IMR-90 (cell line): ENCODE data around the gene PDZD2. TPM values are rescaled to one million over a fixed set of nuclear protein-coding genes. Genes with fewer than 3 reads are reported as not detected.

ENCODE experiments used
- ATAC-seq: fragments of 200-7000 bp; cut with Tn5 transposase; 2 replicates; pipeline ENCODE4 v1.9.1; 2020; ENCODE audit warnings: low read depth, mild to moderate bottlenecking, moderate library complexity
- BruUV-seq: library from RNA; stranded (reverse); fragments of 400-500 nt; replicated peaks from 2 replicates; lab custom pipeline; 2021; lab: Mats Ljungman, UMichigan
- CTCF ChIA-PET: fragments of 300-600 bp; formaldehyde crosslinking; extraction: SDS; loops from one replicate; lab custom pipeline; 2021; ENCODE audit warnings: antibody characterized with exemption; lab: Yijun Ruan, JAX
- POLR2A ChIA-PET: fragments of 300-600 bp; sonication (Branson Sonifier 250); formaldehyde crosslinking; loops from one replicate; lab custom pipeline; 2022; ENCODE audit warnings: antibody characterized with exemption; ENCODE audit not compliant: unreplicated experiment; lab: Charles Lee
- DNase-seq: peaks from one replicate; pipeline ENCODE4 v3.0.0; 2013
- H2AFZ ChIP-seq: replicated peaks from 2 replicates; pipeline ENCODE3; 2013; ENCODE audit warnings: low read length, mild to moderate bottlenecking; ENCODE audit not compliant: poor library complexity
- H2AK5ac ChIP-seq: 2 replicates; pipeline ENCODE4 v1.6.1; 2013; ENCODE audit warnings: low read depth, low read length, inconsistent platforms
- H2AK9ac ChIP-seq: replicated peaks from 2 replicates; pipeline ENCODE3; 2013; ENCODE audit warnings: mild to moderate bottlenecking, low read depth, low read length, moderate library complexity; ENCODE audit not compliant: poor library complexity
- H2BK120ac ChIP-seq: 2 replicates; pipeline ENCODE4 v1.6.1; 2013; ENCODE audit warnings: low read depth, low read length, inconsistent platforms
- H2BK15ac ChIP-seq: 3 replicates; pipeline ENCODE4 v1.6.1; 2013; ENCODE audit warnings: low read depth, low read length, inconsistent platforms
- H2BK20ac ChIP-seq: 2 replicates; pipeline ENCODE4 v1.6.1; 2013; ENCODE audit warnings: low read depth, mild to moderate bottlenecking, inconsistent platforms, low read length, moderate library complexity
- H2BK5ac ChIP-seq: 2 replicates; pipeline ENCODE4 v1.6.1; 2013; ENCODE audit warnings: mild to moderate bottlenecking, low read depth, low read length, inconsistent platforms; ENCODE audit not compliant: poor library complexity, severe bottlenecking
- H3K14ac ChIP-seq: replicated peaks from 2 replicates; pipeline ENCODE4 v1.6.1; 2013; ENCODE audit warnings: low read depth, low read length, inconsistent platforms
- H3K18ac ChIP-seq: 2 replicates; pipeline ENCODE4 v1.6.1; 2013; ENCODE audit warnings: low read depth, low read length, control low read depth
- H3K23ac ChIP-seq: 2 replicates; pipeline ENCODE4 v1.6.1; 2013; ENCODE audit warnings: low read depth, low read length, inconsistent platforms
- H3K27ac ChIP-seq: 2 replicates; pipeline ENCODE4 v1.5.1; 2013; ENCODE audit warnings: mild to moderate bottlenecking, control low read depth, low read length; ENCODE audit not compliant: insufficient read depth
- H3K27me3 ChIP-seq: 2 replicates; pipeline ENCODE4 v1.6.1; 2013; ENCODE audit warnings: low read length; ENCODE audit not compliant: control insufficient read depth, insufficient read depth
- H3K36me3 ChIP-seq: 2 replicates; pipeline ENCODE4 v1.6.1; 2013; ENCODE audit warnings: low read length, mixed read lengths; ENCODE audit not compliant: control insufficient read depth, insufficient read depth
- H3K4ac ChIP-seq: 2 replicates; pipeline ENCODE4 v1.6.1; 2013; ENCODE audit warnings: low read depth, low read length, inconsistent platforms
- H3K4me1 ChIP-seq: 2 replicates; pipeline ENCODE4 v1.6.1; 2013; ENCODE audit warnings: low read length, mixed read lengths; ENCODE audit not compliant: control insufficient read depth, insufficient read depth
- H3K4me2 ChIP-seq: 2 replicates; pipeline ENCODE4 v1.6.1; 2013; ENCODE audit warnings: low read depth, mild to moderate bottlenecking, control low read depth, low read length, moderate library complexity
- H3K4me3 ChIP-seq: 2 replicates; pipeline ENCODE4 v1.5.1; 2013; ENCODE audit warnings: low read depth, mild to moderate bottlenecking, control low read depth, low read length, moderate library complexity; ENCODE audit not compliant: insufficient read depth
- H3K56ac ChIP-seq: 2 replicates; pipeline ENCODE4 v1.6.1; 2013; ENCODE audit warnings: low read length, inconsistent platforms; ENCODE audit not compliant: insufficient read depth; ENCODE audit errors: extremely low read depth
- H3K79me1 ChIP-seq, 2 experiments: 2 replicates each; pipeline ENCODE4 v1.6.1; 2013; ENCODE audit warnings: low read length in 2 of 2, inconsistent platforms in 1 of 2, low read depth in 1 of 2
- H3K9ac ChIP-seq: 2 replicates; pipeline ENCODE4 v1.6.1; 2013; ENCODE audit warnings: low read depth, low read length, control low read depth
- H3K9me1 ChIP-seq: 2 replicates; pipeline ENCODE4 v1.6.1; 2013; ENCODE audit warnings: low read length, inconsistent platforms; ENCODE audit not compliant: insufficient read depth
- H3K9me3 ChIP-seq: 2 replicates; pipeline ENCODE4 v1.6.1; 2013; ENCODE audit warnings: low read length; ENCODE audit not compliant: control insufficient read depth, insufficient read depth
- H4K20me1 ChIP-seq: 2 replicates; pipeline ENCODE4 v1.6.1; 2013; ENCODE audit warnings: low read length, inconsistent platforms; ENCODE audit not compliant: insufficient read depth
- H4K5ac ChIP-seq: 2 replicates; pipeline ENCODE4 v1.6.1; 2013; ENCODE audit warnings: mild to moderate bottlenecking, low read depth, low read length, control low read depth
- H4K8ac ChIP-seq, 2 experiments: 2 replicates each; pipeline ENCODE4 v1.6.1; 2013; ENCODE audit warnings: low read depth in 2 of 2, low read length in 2 of 2, control low read depth in 1 of 2, inconsistent platforms in 1 of 2
- H4K91ac ChIP-seq: 2 replicates; pipeline ENCODE4 v1.6.1; 2013; ENCODE audit warnings: low read depth, low read length, inconsistent platforms; ENCODE audit not compliant: insufficient read depth
- BHLHE40 ChIP-seq: fragments of 150-350 bp; IDR thresholded peaks from 2 replicates; pipeline ENCODE4 v1.6.1; 2016; ENCODE audit warnings: mild to moderate bottlenecking, low read depth, low read length
- CEBPB ChIP-seq: IDR thresholded peaks from 2 replicates; pipeline ENCODE4 v1.6.1; 2012; ENCODE audit warnings: low read depth, low read length, improper control_type of control experiment
- CHD1 ChIP-seq: IDR thresholded peaks from 2 replicates; pipeline ENCODE4 v1.6.1; 2012; ENCODE audit warnings: low read depth, low read length, improper control_type of control experiment
- CTCF ChIP-seq: conservative IDR thresholded peaks from 2 replicates; pipeline ENCODE4 v1.5.1; 2012; ENCODE audit warnings: mild to moderate bottlenecking, low read depth, low read length, improper control_type of control experiment
- FOS ChIP-seq: fragments of 150-350 bp; IDR thresholded peaks from 2 replicates; pipeline ENCODE4 v1.6.1; 2016; ENCODE audit warnings: low read depth, low read length
- MAFK ChIP-seq: IDR thresholded peaks from 2 replicates; pipeline ENCODE4 v1.6.1; 2012; ENCODE audit warnings: low read depth, low read length, improper control_type of control experiment
- MAZ ChIP-seq: IDR thresholded peaks from 2 replicates; pipeline ENCODE4 v1.6.1; 2012; ENCODE audit warnings: low read depth, mild to moderate bottlenecking, low read length, improper control_type of control experiment, moderate library complexity, borderline replicate concordance
- MXI1 ChIP-seq: IDR thresholded peaks from 2 replicates; pipeline ENCODE4 v1.6.1; 2012; ENCODE audit warnings: low read depth, mild to moderate bottlenecking, low read length, moderate library complexity, borderline replicate concordance
- NFE2L2 ChIP-seq: fragments of 150-350 bp; IDR thresholded peaks from 2 replicates; pipeline ENCODE4 v1.6.1; 2016; ENCODE audit warnings: low read depth, mild to moderate bottlenecking, low read length
- POLR2A ChIP-seq: IDR thresholded peaks from 2 replicates; pipeline ENCODE4 v1.6.1; 2012; ENCODE audit warnings: mild to moderate bottlenecking, low read depth, low read length
- RAD21 ChIP-seq: IDR thresholded peaks from 2 replicates; pipeline ENCODE4 v1.6.1; 2012; ENCODE audit warnings: low read length, improper control_type of control experiment
- RCOR1 ChIP-seq: IDR thresholded peaks from 2 replicates; pipeline ENCODE4 v1.6.1; 2012; ENCODE audit warnings: mild to moderate bottlenecking, low read length, improper control_type of control experiment; ENCODE audit not compliant: insufficient replicate concordance
- RFX5 ChIP-seq: IDR thresholded peaks from 2 replicates; pipeline ENCODE4 v1.8.0; 2012; ENCODE audit warnings: low read depth, mild to moderate bottlenecking, low read length, moderate library complexity
- SMC3 ChIP-seq: fragments of 150-350 bp; IDR thresholded peaks from 2 replicates; pipeline ENCODE4 v1.6.1; 2016; ENCODE audit warnings: low read depth, mild to moderate bottlenecking, antibody characterized with exemption, low read length, moderate library complexity
- USF2 ChIP-seq: fragments of 150-350 bp; IDR thresholded peaks from 2 replicates; pipeline ENCODE4 v1.6.1; 2017; ENCODE audit warnings: mild to moderate bottlenecking, antibody characterized with exemption, low read length, low read depth
- WGBS, 2 experiments: methylation state at CpG; one replicate each; pipeline versions ENCODE4 v1.1.5 to v1.1.7; 2013; ENCODE audit warnings: missing lambda C conversion rate in 2 of 2; ENCODE audit not compliant: insufficient read length in 1 of 2; ENCODE audit errors: extremely low coverage in 2 of 2; 5-methylcytosine and 5-hydroxymethylcytosine counted together
- dilution Hi-C: fragments of 300-500 bp; cut with HindIII; formaldehyde crosslinking; loops from one replicate; pipeline ENCODE4 v1.14.3; 2018; ENCODE audit warnings: low sequenced_read_pairs; ENCODE audit not compliant: unreplicated experiment
- in situ Hi-C: fragments of 300-500 bp; cut with MboI; formaldehyde crosslinking; loops from 3 replicates; pipeline ENCODE4 v1.14.3; 2019; ENCODE audit warnings: low sequenced_read_pairs, inconsistent platforms, mixed read lengths
- intact Hi-C: fragments of 100-400 bp; cut with micrococcal nuclease; formaldehyde crosslinking; loops from 2 replicates; pipeline ENCODE4 v1.10.0; 2022
- polyA plus RNA-seq, 3 experiments: library from polyadenylated mRNA; depleted of rRNA; stranded (reverse); fragments of >200 nt; gene quantifications; 2 replicates each; pipeline ENCODE4 v1.2.3, GENCODE V29; 2012; ENCODE audit warnings: low replicate concordance in 1 of 3
- total RNA-seq: library from RNA; depleted of rRNA; stranded (reverse); fragments of >200 nt; gene quantifications from 2 replicates; pipeline ENCODE4 v1.2.3, GENCODE V29; 2012
- TF ChIP-seq, protein P1 (sequence below): fragments of 150-350 bp; IDR thresholded peaks from 2 replicates; pipeline ENCODE4 v1.6.1; 2016; ENCODE audit warnings: low read depth, mild to moderate bottlenecking, low read length, moderate library complexity, borderline replicate concordance

The PDZD2 gene
- total and polyA plus RNA-seq, 2 of the 4 experiments (the other 2 are of a cell fraction) = under 0.01 to 0.02 TPM

GRCh38 chr5:31768046-31768445 is 129.1 kb downstream of the PDZD2 start:
- Histone ChIP-seq H2BK15ac (no peak overlapping the region), H3K18ac (no peak overlapping the region), H4K8ac (no peak overlapping the region), H3K27ac (no peak overlapping the region), H3K9me3 (no peaks in the 10 kb centered on the region), H2AFZ (no peak overlapping the region), H4K20me1 (no peaks in the 10 kb centered on the region), H2BK5ac (no peak overlapping the region), H2AK9ac (no peak overlapping the region), H3K27me3 (peaks cover 13% of the 10 kb centered on the region), H3K9ac (no peak overlapping the region), H3K23ac (no peak overlapping the region), H3K56ac (no peak overlapping the region), H3K9me1 (no peaks in the 10 kb centered on the region), H4K91ac (no peak overlapping the region), H3K79me1 (no peaks in the 10 kb centered on the region), H3K4me3 (no peak overlapping the region), H4K5ac (no peak overlapping the region), H3K14ac (no peak overlapping the region), H3K4me2 (no peak overlapping the region), H3K4ac (no peak overlapping the region), H3K36me3 (no peaks in the 10 kb centered on the region), H2BK20ac (no peak overlapping the region), H2BK120ac (no peak overlapping the region), H3K4me1 (no peaks in the 10 kb centered on the region), H2AK5ac (no peak overlapping the region)
- in situ Hi-C loops = no loop called here
- POLR2A ChIA-PET = no interaction called here
- CTCF ChIA-PET = no interaction called here
- no CpG with 5 or more reads among the region's 6 CpGs for WGBS, 2 experiments
- BruUV-seq = no TSS peak
- dilution Hi-C loops = no loop called here
- intact Hi-C loops = no loop called here
- DNase-seq (no peak), ATAC-seq (no peak)
- TF ChIP-seq CTCF (no peak), MXI1 (no peak), RFX5 (no peak), SMC3 (no peak), RAD21 (no peak), NFE2L2 (no peak), CHD1 (no peak), RCOR1 (no peak), CEBPB (no peak), FOS (no peak), USF2 (no peak), MAZ (no peak), MAFK (no peak), POLR2A (no peak), BHLHE40 (no peak)
- TF ChIP-seq, protein P1, sequence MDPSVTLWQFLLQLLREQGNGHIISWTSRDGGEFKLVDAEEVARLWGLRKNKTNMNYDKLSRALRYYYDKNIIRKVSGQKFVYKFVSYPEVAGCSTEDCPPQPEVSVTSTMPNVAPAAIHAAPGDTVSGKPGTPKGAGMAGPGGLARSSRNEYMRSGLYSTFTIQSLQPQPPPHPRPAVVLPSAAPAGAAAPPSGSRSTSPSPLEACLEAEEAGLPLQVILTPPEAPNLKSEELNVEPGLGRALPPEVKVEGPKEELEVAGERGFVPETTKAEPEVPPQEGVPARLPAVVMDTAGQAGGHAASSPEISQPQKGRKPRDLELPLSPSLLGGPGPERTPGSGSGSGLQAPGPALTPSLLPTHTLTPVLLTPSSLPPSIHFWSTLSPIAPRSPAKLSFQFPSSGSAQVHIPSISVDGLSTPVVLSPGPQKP = no peak
